ENCODE data around the gene BCO2.

BCO2 gene

DNA sequence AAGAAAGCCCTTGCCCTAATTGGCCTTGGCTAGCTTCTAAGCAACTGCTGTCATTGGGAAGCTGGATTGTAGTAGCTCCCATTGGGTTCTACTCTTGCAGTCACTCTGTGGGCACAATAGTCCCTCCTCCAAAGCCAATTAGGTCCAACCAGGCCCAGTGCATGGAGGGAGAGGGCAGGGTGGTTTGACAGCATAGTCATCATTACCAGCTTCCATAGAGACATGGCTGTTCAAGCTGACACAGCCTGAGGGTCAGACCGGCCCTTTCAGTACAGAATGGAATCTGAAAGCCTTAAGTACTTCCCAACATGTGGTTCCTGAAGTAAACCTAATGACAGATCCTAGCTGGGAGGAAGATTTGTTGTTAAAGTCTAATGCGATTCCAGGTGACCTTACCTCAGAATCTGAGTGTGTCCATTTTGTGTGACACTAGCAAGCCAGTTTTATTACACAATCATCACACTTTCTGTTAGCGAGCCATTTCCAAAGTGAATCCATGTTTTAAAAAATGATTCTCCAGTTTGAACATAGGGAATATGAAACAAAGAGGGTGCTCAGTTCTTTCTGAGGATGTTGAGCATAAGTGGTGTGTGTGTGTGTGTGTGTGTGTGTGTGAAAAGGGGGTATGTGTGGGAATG, 78.4 kb downstream of the BCO2 start:
- DNase-seq: no peak

DNA sequence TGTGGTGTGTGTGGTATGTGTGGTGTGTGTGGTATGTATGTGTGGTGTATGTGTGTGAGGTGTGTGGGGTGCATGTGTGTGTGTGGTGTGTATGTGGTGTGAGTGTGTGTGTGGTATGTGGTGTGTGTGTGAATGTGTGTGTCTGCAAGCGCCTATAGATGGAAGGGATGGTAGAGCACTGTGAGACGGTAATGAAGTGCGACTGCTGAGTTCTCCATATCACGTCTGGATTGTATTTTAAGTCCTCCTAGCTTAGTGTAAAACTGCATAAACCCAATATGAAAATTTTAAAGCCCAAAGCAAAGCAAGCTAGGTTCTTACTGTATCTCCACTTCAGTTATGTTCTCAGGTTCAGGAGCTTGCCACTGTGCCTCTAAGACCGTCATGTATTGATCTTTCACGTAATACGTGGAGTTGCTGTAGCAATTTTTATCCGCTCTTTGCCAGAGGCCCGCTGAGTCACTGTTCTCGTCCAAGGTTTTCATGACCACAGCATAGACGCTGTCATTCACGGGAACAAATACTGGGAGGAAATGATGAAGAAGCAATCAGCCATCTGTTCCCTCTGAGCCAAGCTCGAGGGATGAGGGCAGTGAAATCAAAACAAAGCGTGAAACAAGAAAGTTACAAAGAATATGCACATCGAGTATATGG, 79.9 kb downstream of the BCO2 start:
- peak; percentile 77 for DNase-seq

DNA sequence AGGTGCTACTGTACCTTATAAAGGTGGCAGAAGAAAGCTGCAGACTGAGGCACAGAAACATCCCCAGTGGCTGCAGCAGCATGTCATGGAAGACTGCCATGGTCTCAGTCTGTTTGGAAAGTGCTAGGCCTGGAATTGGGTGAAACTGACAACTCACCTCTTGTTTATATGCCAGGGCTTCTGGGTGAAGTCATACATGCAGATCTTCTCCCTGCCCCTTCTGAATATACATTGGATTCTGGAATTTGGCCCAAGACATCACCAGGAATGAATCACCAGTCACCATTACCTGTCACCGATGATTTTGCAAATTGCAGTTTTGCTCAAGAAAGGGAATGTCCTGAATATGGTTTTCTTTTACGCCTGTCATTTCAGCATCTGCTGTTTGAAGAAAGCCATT, 85.2 kb downstream of the BCO2 start, which contains the start of gene PLET1:
PLET1 (minus strand) TSS at position 371 of the 400 bp plus-strand sequence; CDS start at position 100, 271 bp downstream.
- peak; percentile 7 for DNase-seq

DNA sequence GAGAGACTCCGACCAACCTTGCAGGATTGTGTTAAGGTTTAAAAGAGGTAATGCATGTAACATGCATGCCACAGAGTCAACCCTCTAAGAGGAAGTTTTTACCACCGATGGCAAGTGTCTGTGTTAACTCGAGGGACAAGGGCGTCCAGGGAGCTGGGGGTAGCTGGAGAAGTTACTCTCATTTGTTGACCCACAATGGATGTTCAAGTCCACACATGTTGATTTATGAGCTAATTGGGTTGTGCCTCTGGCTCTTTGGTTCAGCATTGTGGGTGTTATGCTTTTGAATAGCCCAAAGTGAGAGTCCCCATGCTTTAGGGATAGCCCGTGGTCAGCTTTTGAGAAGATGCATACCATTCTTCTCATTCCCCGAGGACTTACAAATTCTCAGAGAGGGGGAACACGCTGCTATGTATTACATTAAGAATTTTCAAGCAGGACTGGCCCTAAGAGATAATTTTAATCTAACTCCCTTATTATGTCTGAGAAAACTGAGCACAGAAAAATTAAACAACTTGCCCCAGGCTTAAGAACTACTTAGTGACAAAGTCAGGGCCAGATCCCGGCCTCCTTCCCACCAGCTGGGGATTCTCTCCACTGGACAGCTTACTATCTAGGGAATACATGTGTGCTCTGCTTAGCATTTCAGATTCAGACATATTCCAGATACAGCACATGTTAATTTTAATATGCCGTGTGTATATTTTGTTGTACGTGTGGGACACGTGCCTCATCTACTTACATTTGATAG, 90.5 kb downstream of the BCO2 start:
- DNase-seq: peak; percentile 53

DNA sequence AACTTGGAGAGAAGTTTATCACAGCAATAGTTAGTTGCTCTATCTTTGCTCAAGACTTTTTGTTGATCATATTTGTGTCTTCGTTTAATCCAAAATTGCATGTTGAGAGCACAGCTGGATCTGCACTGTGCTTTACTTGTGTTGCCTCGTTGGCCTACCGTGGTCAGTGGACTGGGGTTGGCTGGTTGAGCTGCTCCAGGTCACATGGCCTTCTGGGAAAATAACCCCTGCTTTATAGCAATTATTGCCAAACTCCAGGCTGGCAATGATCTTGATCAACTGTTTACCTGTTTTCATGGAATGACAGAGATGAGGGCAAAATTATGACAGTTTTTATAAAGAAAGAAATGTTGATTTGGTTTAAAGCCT, 91.1 kb downstream of the BCO2 start:
- DNase-seq: no peak

DNA sequence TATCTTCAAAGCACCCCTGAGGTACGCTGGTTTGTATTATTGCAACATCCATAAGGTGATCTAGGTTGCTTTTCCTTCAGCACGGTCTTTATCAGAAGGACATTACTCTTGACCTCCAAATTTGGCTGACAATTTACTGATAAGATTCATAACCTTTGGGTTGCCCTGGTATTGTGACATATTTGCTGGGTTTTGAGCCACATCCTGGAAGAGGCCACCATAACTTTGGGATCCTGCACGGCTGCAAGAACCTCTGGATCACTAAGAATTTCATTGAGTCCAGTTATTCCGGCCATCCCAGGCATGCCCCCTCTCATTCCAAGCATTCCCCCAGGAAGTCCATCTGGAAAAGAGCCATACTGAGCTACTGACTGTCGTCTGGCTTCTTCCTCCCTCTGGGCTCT, 91.9 kb downstream of the BCO2 start:
- DNase-seq: peak; percentile 23

DNA sequence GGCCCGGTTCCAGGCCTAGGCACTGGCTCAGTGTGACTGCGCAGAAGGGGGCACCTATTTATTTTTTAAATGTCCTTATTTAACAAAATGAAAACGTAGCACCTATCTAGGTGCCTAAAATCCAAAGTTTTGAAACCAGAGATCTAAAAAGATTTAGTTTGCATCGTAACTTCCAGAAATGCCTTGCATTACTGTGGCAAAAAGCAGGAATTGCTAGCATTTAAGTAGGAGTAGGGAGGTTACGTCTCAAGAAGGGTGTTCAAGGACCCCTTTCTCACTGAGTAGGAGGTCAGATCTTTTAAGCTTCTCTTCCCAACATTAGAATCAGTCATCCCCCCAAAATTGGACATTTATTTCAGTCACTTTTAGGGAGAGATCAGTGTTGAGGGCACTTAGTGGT, 93.1 kb downstream of the BCO2 start:
- no peak for DNase-seq
